Activated T-cell treated with anti-CD3 and anti-CD28 coated beads, Interleukin-2, amount 50 U/mL, for 72 hours (primary cell): ENCODE results near the gene SLC6A6. TPM values are rescaled to one million over a fixed set of nuclear protein-coding genes. Genes with fewer than 3 reads are reported as not detected.

Experiments
- ATAC-seq, 2 donors: fragments of 150-1000 bp; cut with Tn5 transposase; replicated peaks in 1 of 2; 2 replicates each; pipeline ENCODE4 v1.10.0; 2021; ENCODE audit warnings: moderate library complexity in 2 of 2, mild to moderate bottlenecking in 1 of 2
- DNase-seq, 2 donors: peaks; one replicate each; pipeline ENCODE4 v3.0.0; 2021 to 2022; ENCODE audit warnings: mixed read lengths in 1 of 2
- H3K27ac Mint-ChIP-seq: one replicate; pipeline ENCODE4 v1.8.0; 2022; ENCODE audit warnings: mild to moderate bottlenecking, moderate library complexity, mixed read lengths
- H3K27me3 Mint-ChIP-seq: one replicate; pipeline ENCODE4 v1.8.0; 2022; ENCODE audit warnings: low read depth, mixed read lengths
- H3K36me3 Mint-ChIP-seq, 2 donors: one replicate each; pipeline ENCODE4 v1.8.0; 2022; ENCODE audit warnings: mixed read lengths in 2 of 2, mild to moderate bottlenecking in 1 of 2; ENCODE audit not compliant: insufficient read depth in 2 of 2
- H3K4me1 Mint-ChIP-seq: one replicate; pipeline ENCODE4 v1.8.0; 2022; ENCODE audit warnings: low read depth, mixed read lengths
- H3K4me3 Mint-ChIP-seq, 2 donors: one replicate each; pipeline ENCODE4 v1.8.0; 2022; ENCODE audit warnings: mild to moderate bottlenecking in 2 of 2, mixed read lengths in 2 of 2, moderate library complexity in 2 of 2
- H3K9me3 Mint-ChIP-seq, 2 donors: one replicate each; pipeline ENCODE4 v1.8.0; 2022; ENCODE audit warnings: mixed read lengths in 2 of 2
- total RNA-seq, 2 donors: library from RNA; stranded (reverse); gene quantifications; one replicate each; pipeline ENCODE4 v1.2.3, GENCODE V29; 2022

SLC6A6 gene
- total RNA-seq, 2 donors from 2014 or later = 35.4 to 39.2 TPM

DNA sequence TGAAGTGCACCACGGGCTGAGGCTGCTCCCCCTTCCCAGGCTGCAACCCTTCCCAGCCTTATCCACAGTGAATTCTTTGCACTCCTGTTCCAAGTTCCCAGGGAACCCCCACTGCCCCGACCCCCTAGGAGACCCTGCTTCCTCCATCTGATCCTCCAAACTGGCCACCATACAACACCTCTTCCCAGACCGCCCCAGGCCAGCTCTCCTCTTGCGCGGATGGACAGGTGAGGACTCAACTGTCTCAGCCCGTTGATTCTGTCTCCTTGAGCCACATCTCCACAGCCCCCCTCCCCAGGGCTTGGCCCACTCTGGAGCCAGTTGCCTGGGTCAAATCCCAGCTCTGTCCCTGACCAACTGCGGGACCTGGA lies 116.0 kb downstream of the SLC6A6 start:
- peaks cover 7% of the 10 kb centered on the region for H3K27me3 Mint-ChIP-seq
- H3K36me3 Mint-ChIP-seq = no peaks in the 10 kb centered on the region
- no peaks in the 10 kb centered on the region for H3K9me3 Mint-ChIP-seq
- no peak overlapping the region for H3K4me3 Mint-ChIP-seq
- ATAC-seq (no peak), DNase-seq (no peak)
- H3K4me1 Mint-ChIP-seq = no peaks in the 10 kb centered on the region
- H3K27ac Mint-ChIP-seq = no peak overlapping the region

GRCh38 chr3:14518893-14519292 lies 116.5 kb downstream of the SLC6A6 start:
- H3K4me1 Mint-ChIP-seq = no peaks in the 10 kb centered on the region
- no peak overlapping the region for H3K4me3 Mint-ChIP-seq
- DNase-seq (no peak), ATAC-seq (no peak)
- no peak overlapping the region for H3K27ac Mint-ChIP-seq
- H3K36me3 Mint-ChIP-seq = no peaks in the 10 kb centered on the region
- peaks cover 7% of the 10 kb centered on the region for H3K27me3 Mint-ChIP-seq
- no peaks in the 10 kb centered on the region for H3K9me3 Mint-ChIP-seq

DNA sequence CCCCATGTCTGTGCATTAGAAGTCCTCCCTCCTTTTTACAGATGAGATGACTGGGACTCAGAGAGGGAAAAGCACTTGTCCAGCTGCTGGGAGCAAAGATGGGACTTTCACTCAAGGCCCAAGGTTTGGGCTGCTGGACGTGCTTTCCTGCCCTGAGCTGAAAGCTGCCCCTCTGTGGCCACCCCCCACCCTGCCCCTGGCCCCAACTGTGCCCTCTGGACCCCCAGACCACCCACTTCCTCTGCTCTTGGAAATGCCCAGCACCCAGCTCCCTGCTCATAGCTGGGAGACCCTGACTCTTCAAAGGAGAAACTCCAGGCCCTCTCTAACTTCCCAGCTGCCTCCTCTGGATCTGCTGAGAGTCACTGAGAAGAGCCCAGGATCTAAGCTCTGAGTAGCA lies 117.0 kb downstream of the SLC6A6 start:
- H3K4me3 Mint-ChIP-seq = no peak overlapping the region
- peaks cover 7% of the 10 kb centered on the region for H3K27me3 Mint-ChIP-seq
- H3K27ac Mint-ChIP-seq = no peak overlapping the region
- H3K9me3 Mint-ChIP-seq = no peaks in the 10 kb centered on the region
- H3K4me1 Mint-ChIP-seq = no peaks in the 10 kb centered on the region
- no peak for DNase-seq
- no peaks in the 10 kb centered on the region for H3K36me3 Mint-ChIP-seq
- ATAC-seq = no peak

DNA sequence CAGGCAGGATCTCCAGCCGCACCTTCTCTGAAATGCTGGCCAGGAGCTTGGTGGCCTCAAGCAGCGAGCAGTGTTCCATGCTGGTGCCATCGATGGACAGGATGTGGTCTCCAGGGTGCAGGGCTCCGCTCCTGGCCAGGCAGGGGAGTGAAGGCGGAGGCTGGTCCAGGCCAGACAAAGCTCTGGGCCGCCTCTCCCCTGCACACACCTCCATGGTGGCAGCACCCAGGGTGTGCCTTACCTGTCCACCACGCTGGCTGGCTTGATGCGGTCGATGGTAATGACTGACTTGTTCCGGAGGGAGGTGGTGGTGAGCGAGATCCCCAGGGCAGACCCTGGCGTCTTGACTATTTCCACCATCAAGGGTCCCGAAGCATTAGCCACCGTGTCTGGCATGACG lies 117.7 kb downstream of the SLC6A6 start:
- Mint-ChIP-seq H3K9me3 (no peaks in the 10 kb centered on the region), H3K36me3 (no peaks in the 10 kb centered on the region), H3K27me3 (peaks cover 7% of the 10 kb centered on the region), H3K27ac (no peak overlapping the region), H3K4me1 (no peaks in the 10 kb centered on the region), H3K4me3 (no peak overlapping the region)
- ATAC-seq = no peak
- no peak for DNase-seq

- Mint-ChIP-seq H3K27me3 (peaks cover 7% of the 10 kb centered on the region), H3K27ac (no peak overlapping the region), H3K4me3 (no peak overlapping the region), H3K4me1 (no peaks in the 10 kb centered on the region), H3K9me3 (no peaks in the 10 kb centered on the region), H3K36me3 (no peaks in the 10 kb centered on the region)
- ATAC-seq (no peak), DNase-seq (no peak)
Measured at GRCh38 chr3:14520967-14521366, 118.6 kb downstream of the SLC6A6 start.

DNA sequence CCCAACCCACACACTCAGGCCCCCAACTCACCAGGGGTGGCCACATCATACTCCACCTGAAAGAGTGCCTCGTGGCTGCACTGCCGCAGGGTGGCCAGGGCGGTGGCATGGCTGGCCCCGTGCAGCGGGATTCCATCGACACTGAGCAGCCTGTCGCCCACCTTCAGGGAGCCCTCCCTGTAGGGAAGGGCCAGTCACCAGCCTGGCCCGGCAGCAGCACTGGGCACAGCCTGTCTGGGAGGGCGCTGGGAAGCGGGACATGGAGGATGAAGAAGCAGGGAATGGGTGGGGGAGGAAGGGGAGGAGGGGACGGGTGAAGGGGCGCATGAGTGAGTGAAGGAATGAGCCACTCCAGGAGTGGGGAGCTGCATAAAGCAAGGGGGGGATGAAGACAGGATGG lies 119.2 kb downstream of the SLC6A6 start:
- Mint-ChIP-seq H3K4me3 (no peak overlapping the region), H3K27ac (no peak overlapping the region), H3K27me3 (peaks cover 9% of the 10 kb centered on the region), H3K9me3 (no peaks in the 10 kb centered on the region), H3K4me1 (no peaks in the 10 kb centered on the region), H3K36me3 (no peaks in the 10 kb centered on the region)
- ATAC-seq (no peak), DNase-seq (no peak)

- no peak overlapping the region for H3K4me3 Mint-ChIP-seq
- H3K9me3 Mint-ChIP-seq = no peaks in the 10 kb centered on the region
- no peak for ATAC-seq
- H3K4me1 Mint-ChIP-seq = no peaks in the 10 kb centered on the region
- no peaks in the 10 kb centered on the region for H3K36me3 Mint-ChIP-seq
- no peak overlapping the region for H3K27ac Mint-ChIP-seq
- DNase-seq = no peak
- peaks cover 15% of the 10 kb centered on the region for H3K27me3 Mint-ChIP-seq
Measured at GRCh38 chr3:14522129-14522691, 119.8 kb downstream of the SLC6A6 start.

DNA sequence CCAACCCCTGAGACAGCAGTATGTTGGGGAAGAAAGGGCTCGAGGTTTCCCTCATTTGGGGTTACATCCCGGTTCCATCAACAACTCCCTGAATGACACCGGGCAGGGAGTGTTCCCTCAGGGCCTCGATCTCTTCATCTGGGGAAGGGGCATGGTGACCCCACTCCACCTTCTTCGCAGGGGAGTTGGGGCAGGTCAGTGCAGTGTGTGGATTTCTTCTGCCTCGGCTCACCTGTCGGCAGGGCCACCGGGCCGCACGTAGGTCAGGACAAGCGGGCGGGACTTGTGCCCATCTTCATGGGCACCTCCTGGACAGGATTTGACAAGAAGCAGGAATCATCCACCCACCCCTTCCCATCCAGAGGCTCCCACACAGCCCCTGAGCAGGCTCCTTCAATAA lies 120.4 kb downstream of the SLC6A6 start:
- H3K27ac Mint-ChIP-seq = no peak overlapping the region
- no peaks in the 10 kb centered on the region for H3K9me3 Mint-ChIP-seq
- no peak for DNase-seq
- no peak overlapping the region for H3K4me3 Mint-ChIP-seq
- no peaks in the 10 kb centered on the region for H3K4me1 Mint-ChIP-seq
- H3K27me3 Mint-ChIP-seq = peaks cover 16% of the 10 kb centered on the region
- ATAC-seq = no peak
- H3K36me3 Mint-ChIP-seq = no peaks in the 10 kb centered on the region

- Mint-ChIP-seq H3K27ac (no peak overlapping the region), H3K4me3 (no peak overlapping the region), H3K27me3 (peaks cover 16% of the 10 kb centered on the region), H3K9me3 (no peaks in the 10 kb centered on the region), H3K36me3 (no peaks in the 10 kb centered on the region), H3K4me1 (no peaks in the 10 kb centered on the region)
- ATAC-seq (no peak), DNase-seq (no peak)
Measured at GRCh38 chr3:14523792-14524191, 121.4 kb downstream of the SLC6A6 start.

GRCh38 chr3:14524311-14524711 lies 121.9 kb downstream of the SLC6A6 start:
- Mint-ChIP-seq H3K4me1 (no peaks in the 10 kb centered on the region), H3K27me3 (peaks cover 16% of the 10 kb centered on the region), H3K27ac (no peak overlapping the region), H3K9me3 (no peaks in the 10 kb centered on the region), H3K36me3 (no peaks in the 10 kb centered on the region), H3K4me3 (no peak overlapping the region)
- no peak for DNase-seq
- no peak for ATAC-seq

- Mint-ChIP-seq H3K27ac (no peak overlapping the region), H3K27me3 (peaks cover 17% of the 10 kb centered on the region), H3K36me3 (no peaks in the 10 kb centered on the region), H3K4me1 (no peaks in the 10 kb centered on the region), H3K9me3 (no peaks in the 10 kb centered on the region), H3K4me3 (no peak overlapping the region)
- ATAC-seq (no peak), DNase-seq (no peak)
Measured at GRCh38 chr3:14524920-14525660, 122.7 kb downstream of the SLC6A6 start.

GRCh38 chr3:14525685-14526631 lies 123.6 kb downstream of the SLC6A6 start:
- peak in 1 of 2 donors; percentile 4 for DNase-seq
- Mint-ChIP-seq H3K4me3 (no peak overlapping the region), H3K9me3 (no peaks in the 10 kb centered on the region), H3K27ac (no peak overlapping the region), H3K27me3 (peaks cover 19% of the 10 kb centered on the region), H3K4me1 (no peaks in the 10 kb centered on the region), H3K36me3 (no peaks in the 10 kb centered on the region)
- peak; percentile 27 to 79 for ATAC-seq

- no peak overlapping the region for H3K27ac Mint-ChIP-seq
- DNase-seq = no peak
- no peak for ATAC-seq
- H3K4me3 Mint-ChIP-seq = no peak overlapping the region
- H3K27me3 Mint-ChIP-seq = peaks cover 16% of the 10 kb centered on the region
- H3K9me3 Mint-ChIP-seq = no peaks in the 10 kb centered on the region
- H3K36me3 Mint-ChIP-seq = no peaks in the 10 kb centered on the region
- H3K4me1 Mint-ChIP-seq = no peaks in the 10 kb centered on the region
Measured at GRCh38 chr3:14528081-14528480, 125.7 kb downstream of the SLC6A6 start.
